SK-N-SH (cell line): ENCODE data around the gene KMT2E. TPM values are rescaled to one million over a fixed set of nuclear protein-coding genes. Genes with fewer than 3 reads are reported as not detected.

Experiments
- CTCF ChIA-PET: fragments of 300-600, 350-600 bp; formaldehyde crosslinking; extraction: SDS; loops from one replicate; lab custom pipeline; 2021; lab: Yijun Ruan, JAX
- POLR2A ChIA-PET: fragments of 350-600 bp; sonication (Branson Sonifier 250); formaldehyde crosslinking; extraction: SDS; loops from one replicate; lab custom pipeline; 2020; ENCODE audit warnings: antibody characterized with exemption, inconsistent platforms; lab: Yijun Ruan, JAX
- DNase-seq: peaks from one replicate; pipeline ENCODE4 v3.0.0; 2012
- H2AFZ ChIP-seq: fragments of 200-600 bp; sonication (generic); 2 replicates; pipeline ENCODE4 v1.8.1; 2016; ENCODE audit warnings: antibody characterized with exemption, mild to moderate bottlenecking, low read depth
- H3F3A ChIP-seq: fragments of 200-600 bp; sonication (generic); replicated peaks from 2 replicates; pipeline ENCODE3; 2016; ENCODE audit warnings: antibody characterized with exemption, mild to moderate bottlenecking; ENCODE audit not compliant: insufficient read depth
- H3K27ac ChIP-seq, 2 experiments: fragments of 200-500 bp in 1 of 2; fragments of 200-600 bp in 1 of 2; sonication (Bioruptor generic) in 1 of 2; sonication (generic), shearing (Covaris generic) in 1 of 2; 2 replicates each; pipeline versions ENCODE4 v1.5.1 to v1.6.1; 2014 to 2016; ENCODE audit warnings: low read depth in 2 of 2, inconsistent platforms in 1 of 2, low read length in 1 of 2, mild to moderate bottlenecking in 1 of 2, mixed read lengths in 1 of 2
- H3K27me3 ChIP-seq: fragments of 200-600 bp; sonication (generic), shearing (Covaris generic); 2 replicates; pipeline ENCODE4 v1.6.1; 2016; ENCODE audit warnings: mixed run types; ENCODE audit not compliant: insufficient read depth
- H3K36me3 ChIP-seq, 2 experiments: fragments of 200-500 bp in 1 of 2; fragments of 200-600 bp in 1 of 2; sonication (Bioruptor generic) in 1 of 2; sonication (generic) in 1 of 2; replicated peaks in 1 of 2; 2 replicates each; pipeline versions ENCODE3 to v1.5.1; 2014 to 2016; ENCODE audit warnings: low read length in 1 of 2, mild to moderate bottlenecking in 1 of 2; ENCODE audit not compliant: insufficient read depth in 2 of 2, control insufficient read depth in 1 of 2
- H3K4me1 ChIP-seq, 2 experiments: fragments of 200-500 bp in 1 of 2; fragments of 200-600 bp in 1 of 2; sonication (Bioruptor generic) in 1 of 2; sonication (generic), shearing (Covaris generic) in 1 of 2; 2 replicates each; pipeline versions ENCODE4 v1.5.1 to v1.6.1; 2014 to 2016; ENCODE audit warnings: low read depth in 1 of 2, low read length in 1 of 2, mixed run types in 1 of 2; ENCODE audit not compliant: insufficient read depth in 2 of 2, control insufficient read depth in 1 of 2
- H3K4me2 ChIP-seq: fragments of 200-600 bp; sonication (generic), shearing (Covaris generic); 2 replicates; pipeline ENCODE4 v1.6.1; 2017; ENCODE audit warnings: mixed run types
- H3K4me3 ChIP-seq, 2 experiments: fragments of 200-500 bp in 1 of 2; fragments of 200-600 bp in 1 of 2; sonication (Bioruptor generic) in 1 of 2; sonication (generic), shearing (Covaris generic) in 1 of 2; 2 replicates each; pipeline versions ENCODE4 v1.5.1 to v1.8.1; 2014 to 2016; ENCODE audit warnings: low read depth in 2 of 2, inconsistent platforms in 1 of 2, low read length in 1 of 2, mild to moderate bottlenecking in 1 of 2, mixed read lengths in 1 of 2, moderate library complexity in 1 of 2
- H3K79me2 ChIP-seq: fragments of 200-600 bp; sonication (generic); 2 replicates; pipeline ENCODE4 v1.8.1; 2017; ENCODE audit warnings: mild to moderate bottlenecking; ENCODE audit not compliant: insufficient read depth
- H3K9ac ChIP-seq: fragments of 200-600 bp; sonication (generic); 2 replicates; pipeline ENCODE4 v1.6.1; 2017; ENCODE audit warnings: mixed run types
- H3K9me2 ChIP-seq: fragments of 200-600 bp; sonication (generic); 2 replicates; pipeline ENCODE4 v1.6.1; 2017; ENCODE audit warnings: mixed run types
- H3K9me3 ChIP-seq: fragments of 200-600 bp; sonication (generic); 2 replicates; pipeline ENCODE4 v1.6.1; 2017; ENCODE audit warnings: mixed run types, mild to moderate bottlenecking, moderate library complexity
- H4K20me1 ChIP-seq: fragments of 200-600 bp; sonication (generic); 2 replicates; pipeline ENCODE4 v1.6.1; 2017; ENCODE audit warnings: mild to moderate bottlenecking, mixed run types; ENCODE audit not compliant: insufficient read depth
- CHD2 ChIP-seq: fragments of 150-350 bp; IDR thresholded peaks from 2 replicates; pipeline ENCODE4 v1.6.1; 2018; ENCODE audit warnings: low read length; ENCODE audit not compliant: partially characterized antibody
- CTCF ChIP-seq: fragments of 200-600 bp; sonication (generic); IDR thresholded peaks from 2 replicates; pipeline ENCODE4 v1.6.1; 2017; ENCODE audit warnings: antibody characterized with exemption, mild to moderate bottlenecking, moderate library complexity
- EZH2phosphoT487 ChIP-seq: fragments of 200-600 bp; sonication (generic); IDR thresholded peaks from 2 replicates; pipeline ENCODE4 v1.6.1; 2017; ENCODE audit warnings: low read depth, mixed run types, mild to moderate bottlenecking, antibody characterized with exemption, moderate library complexity, borderline replicate concordance
- FOSL2 ChIP-seq: IDR thresholded peaks from 2 replicates; pipeline ENCODE4 v1.4.0; 2012; ENCODE audit warnings: low read depth, mild to moderate bottlenecking, moderate library complexity, borderline replicate concordance
- GATA2 ChIP-seq: sonication (generic); formaldehyde crosslinking; IDR thresholded peaks from 2 replicates; pipeline ENCODE4 v1.5.0; 2020; ENCODE audit warnings: mild to moderate bottlenecking, missing genetic modification reagents
- JUND ChIP-seq: IDR thresholded peaks from 2 replicates; pipeline ENCODE4 v1.4.0; 2012
- MEF2A ChIP-seq: IDR thresholded peaks from 2 replicates; pipeline ENCODE4 v1.4.0; 2012; ENCODE audit warnings: low read depth, borderline replicate concordance
- MXI1 ChIP-seq: IDR thresholded peaks from 2 replicates; pipeline ENCODE4 v1.6.1; 2012; ENCODE audit warnings: mild to moderate bottlenecking, low read depth, low read length, improper control_type of control experiment
- NFIC ChIP-seq: IDR thresholded peaks from 2 replicates; pipeline ENCODE4 v1.4.0; 2012; ENCODE audit warnings: borderline replicate concordance
- NRF1 ChIP-seq: IDR thresholded peaks from 2 replicates; pipeline ENCODE4 v1.6.1; 2012; ENCODE audit warnings: low read depth, mild to moderate bottlenecking, low read length
- POLR2AphosphoS5 ChIP-seq: IDR thresholded peaks from 2 replicates; pipeline ENCODE4 v1.6.1; 2012; ENCODE audit warnings: low read depth, low read length
- RAD21 ChIP-seq: IDR thresholded peaks from 2 replicates; pipeline ENCODE4 v1.6.1; 2012; ENCODE audit warnings: mild to moderate bottlenecking, low read length
- RCOR1 ChIP-seq: fragments of 150-350 bp; IDR thresholded peaks from 2 replicates; pipeline ENCODE4 v1.6.1; 2017; ENCODE audit warnings: antibody characterized with exemption, low read length
- RXRA ChIP-seq: IDR thresholded peaks from 2 replicates; pipeline ENCODE4 v1.4.0; 2012; ENCODE audit warnings: low read depth, mild to moderate bottlenecking, borderline replicate concordance
- SIN3A ChIP-seq: IDR thresholded peaks from 2 replicates; pipeline ENCODE4 v1.6.1; 2012; ENCODE audit warnings: low read depth, mild to moderate bottlenecking, low read length, moderate library complexity, borderline replicate concordance
- SMC3 ChIP-seq: IDR thresholded peaks from 2 replicates; pipeline ENCODE4 v1.6.1; 2012; ENCODE audit warnings: low read depth, low read length, improper control_type of control experiment
- TAF1 ChIP-seq: IDR thresholded peaks from 2 replicates; pipeline ENCODE4 v1.6.1; 2012; ENCODE audit warnings: low read depth, mild to moderate bottlenecking, low read length, moderate library complexity, borderline replicate concordance
- TCF12 ChIP-seq: IDR thresholded peaks from 2 replicates; pipeline ENCODE4 v1.4.0; 2012
- TEAD4 ChIP-seq: IDR thresholded peaks from 2 replicates; pipeline ENCODE4 v1.4.0; 2012; ENCODE audit warnings: mild to moderate bottlenecking, borderline replicate concordance; ENCODE audit not compliant: insufficient read depth
- USF1 ChIP-seq: IDR thresholded peaks from 2 replicates; pipeline ENCODE4 v1.4.0; 2012; ENCODE audit warnings: low read depth, borderline replicate concordance
- WGBS: methylation state at CpG from one replicate; pipeline ENCODE4 v1.1.6; 2017; ENCODE audit warnings: low lambda C conversion rate; 5-methylcytosine and 5-hydroxymethylcytosine counted together
- polyA plus RNA-seq, 3 experiments: library from polyadenylated mRNA; depleted of rRNA; stranded (reverse); fragments of >200 nt; gene quantifications; 2 replicates each; pipeline ENCODE4 v1.2.3, GENCODE V29; 2012
- TF ChIP-seq, protein P1 (sequence below): IDR thresholded peaks from 2 replicates; pipeline ENCODE4 v1.4.0; 2012; ENCODE audit warnings: low read depth, borderline replicate concordance
- TF ChIP-seq, protein P2 (sequence below): IDR thresholded peaks from 2 replicates; pipeline ENCODE4 v1.4.0; 2012; ENCODE audit warnings: low read depth

KMT2E gene
- polyA plus RNA-seq, 1 of the 3 experiments (the other 2 are of a cell fraction), result 6.4 TPM

- H2AFZ ChIP-seq, result no peak overlapping the region
- ChIA-PET POLR2A (no interaction called here), CTCF (interaction anchor here (1.1 to 1.4 kb wide), 2 partner anchors 10 to 14 kb away, joined by 3 read pairs; no protein-coding TSS in a partner anchor)
- no peak for DNase-seq
- no peaks in the 10 kb centered on the region; a peak in 1 of 4 replicates for H3K4me1 ChIP-seq
- H3K79me2 ChIP-seq, result no peaks in the 10 kb centered on the region
- no peak overlapping the region for H3K4me3 ChIP-seq
- H3K9me2 ChIP-seq, result no peaks in the 10 kb centered on the region
- whole genome bisulfite sequencing, result 100% methylated on average over 2 of the region's 2 CpGs
- H3K9ac ChIP-seq, result no peak overlapping the region
- no peak overlapping the region for H3K4me2 ChIP-seq
- no peak for TF ChIP-seq SMC3
- no peak for TF ChIP-seq TEAD4
- TF ChIP-seq MXI1, result no peak
- peaks cover 52 to 63% of the 10 kb centered on the region in 2 experiments for H3K36me3 ChIP-seq
- H4K20me1 ChIP-seq, result peaks cover 6% of the 10 kb centered on the region; the same call in 1 of the 2 replicates
- H3K27ac ChIP-seq, result no peak overlapping the region
- peaks cover 29% of the 10 kb centered on the region for H3F3A ChIP-seq
- H3K9me3 ChIP-seq, result no peaks in the 10 kb centered on the region
- no peaks in the 10 kb centered on the region for H3K27me3 ChIP-seq
Observed at GRCh38 chr7:104992306-104992705, 21.7 kb upstream of the KMT2E start.

DNA sequence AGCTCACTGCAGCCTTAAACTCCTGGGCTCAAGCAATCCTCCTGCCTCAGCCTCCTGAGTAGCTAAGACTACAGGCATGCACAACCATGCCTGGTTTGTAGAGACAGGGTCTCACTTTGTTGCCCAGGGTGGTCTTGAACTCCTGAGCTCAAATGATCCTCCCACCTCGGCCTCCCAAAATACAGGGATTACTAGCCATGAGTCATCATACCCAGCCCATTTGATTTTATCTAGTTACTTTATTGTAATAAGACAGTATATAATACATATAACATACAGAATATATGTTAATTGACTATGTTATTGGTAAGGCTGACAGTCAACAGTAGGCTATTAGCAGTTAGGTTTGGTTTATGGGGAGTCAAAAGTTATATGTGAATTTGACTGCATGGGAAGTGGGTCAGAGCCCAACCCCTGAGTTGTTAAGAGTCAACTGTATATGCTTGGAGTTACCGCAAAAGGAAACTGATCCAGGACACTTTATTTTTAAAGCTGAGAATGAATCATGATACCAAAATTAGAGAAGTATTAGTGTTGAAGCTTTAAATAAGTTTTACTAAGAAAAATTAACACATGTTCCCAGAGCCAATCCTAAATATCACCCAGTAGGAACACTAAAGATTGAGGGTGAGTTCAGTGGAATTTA, 20.7 kb upstream of the KMT2E start:
- Histone ChIP-seq H3K79me2 (no peaks in the 10 kb centered on the region), H3K4me3 (no peak overlapping the region)
- TF ChIP-seq TEAD4, result no peak
- no peak for TF ChIP-seq EZH2phosphoT487
- TF ChIP-seq TAF1, result no peak
- TF ChIP-seq, protein P1, sequence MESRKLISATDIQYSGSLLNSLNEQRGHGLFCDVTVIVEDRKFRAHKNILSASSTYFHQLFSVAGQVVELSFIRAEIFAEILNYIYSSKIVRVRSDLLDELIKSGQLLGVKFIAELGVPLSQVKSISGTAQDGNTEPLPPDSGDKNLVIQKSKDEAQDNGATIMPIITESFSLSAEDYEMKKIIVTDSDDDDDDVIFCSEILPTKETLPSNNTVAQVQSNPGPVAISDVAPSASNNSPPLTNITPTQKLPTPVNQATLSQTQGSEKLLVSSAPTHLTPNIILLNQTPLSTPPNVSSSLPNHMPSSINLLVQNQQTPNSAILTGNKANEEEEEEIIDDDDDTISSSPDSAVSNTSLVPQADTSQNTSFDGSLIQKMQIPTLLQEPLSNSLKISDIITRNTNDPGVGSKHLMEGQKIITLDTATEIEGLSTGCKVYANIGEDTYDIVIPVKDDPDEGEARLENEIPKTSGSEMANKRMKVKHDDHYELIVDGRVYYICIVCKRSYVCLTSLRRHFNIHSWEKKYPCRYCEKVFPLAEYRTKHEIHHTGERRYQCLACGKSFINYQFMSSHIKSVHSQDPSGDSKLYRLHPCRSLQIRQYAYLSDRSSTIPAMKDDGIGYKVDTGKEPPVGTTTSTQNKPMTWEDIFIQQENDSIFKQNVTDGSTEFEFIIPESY, result no peak
- no peak for TF ChIP-seq SIN3A
- TF ChIP-seq RXRA, result no peak
- TF ChIP-seq NRF1, result no peak
- no peak for TF ChIP-seq CTCF
- TF ChIP-seq USF1, result no peak
- TF ChIP-seq NFIC, result no peak
- TF ChIP-seq CHD2, result no peak
- TF ChIP-seq FOSL2, result no peak
- TF ChIP-seq TCF12, result no peak
- TF ChIP-seq, protein P2, sequence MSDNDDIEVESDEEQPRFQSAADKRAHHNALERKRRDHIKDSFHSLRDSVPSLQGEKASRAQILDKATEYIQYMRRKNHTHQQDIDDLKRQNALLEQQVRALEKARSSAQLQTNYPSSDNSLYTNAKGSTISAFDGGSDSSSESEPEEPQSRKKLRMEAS, result no peak
- TF ChIP-seq MEF2A, result no peak
- no peak for TF ChIP-seq GATA2 (CRISPR knock-in tag)
- TF ChIP-seq RAD21, result no peak
- no peak for TF ChIP-seq JUND
- TF ChIP-seq POLR2AphosphoS5, result no peak
- TF ChIP-seq RCOR1, result no peak
- TF ChIP-seq, all 33 proteins: peak for 0
- ChIA-PET POLR2A (no interaction called here), CTCF (interaction anchor here (0.6 to 1.4 kb wide), 4 partner anchors 11 to 1725 kb away, joined by 3 read pairs; no protein-coding TSS in a partner anchor)
- H3K9ac ChIP-seq, result no peak overlapping the region
- no peaks in the 10 kb centered on the region for H3K9me2 ChIP-seq
- peaks cover 22% of the 10 kb centered on the region for H3F3A ChIP-seq
- no peaks in the 10 kb centered on the region for H3K27me3 ChIP-seq
- no peak for DNase-seq
- no peak overlapping the region for H3K27ac ChIP-seq
- WGBS, result 94% methylated on average over 2 of the region's 2 CpGs
- peaks cover 45 to 63% of the 10 kb centered on the region in 2 experiments for H3K36me3 ChIP-seq
- H2AFZ ChIP-seq, result no peak overlapping the region
- H3K4me2 ChIP-seq, result no peak overlapping the region
- H3K4me1 ChIP-seq, result no peaks in the 10 kb centered on the region; a peak in 1 of 4 replicates
- H4K20me1 ChIP-seq, result no peaks in the 10 kb centered on the region; the same call in 1 of the 2 replicates
- H3K9me3 ChIP-seq, result no peaks in the 10 kb centered on the region
